ENCODE results near the gene IDE.
"Not testable (repeated sequence)": the region's sequence is repeated elsewhere in the genome, so short reads cannot be mapped to it uniquely, and the experiment has no call there.

The IDE gene

DNA sequence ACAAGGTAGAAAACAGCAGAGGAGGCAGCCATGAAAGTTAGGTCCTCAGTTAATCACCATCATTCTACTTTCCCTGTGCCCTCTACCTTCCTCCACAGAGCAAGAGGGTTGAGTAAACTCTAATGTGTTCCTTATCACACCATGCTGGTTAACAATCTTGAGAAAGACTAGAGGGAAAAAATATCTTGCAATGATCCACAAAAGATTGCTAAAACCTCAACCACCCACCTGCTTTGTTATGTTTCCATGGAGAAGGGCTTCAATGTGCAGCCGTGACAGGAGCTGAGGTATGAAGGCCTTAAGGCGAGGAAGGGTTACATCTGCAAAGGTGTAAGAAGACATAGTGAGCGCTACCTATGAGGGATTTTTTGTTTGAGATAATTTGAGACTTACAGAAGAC, 103.9 kb downstream of the IDE start:
- TF ChIP-seq ZFX (IDR thresholded peaks at IDR 0.05) (no peak), CTCF (conservative IDR thresholded peaks at IDR 0.05) (no peak)
- H3K27ac ChIP-seq: no peak overlapping the region

DNA sequence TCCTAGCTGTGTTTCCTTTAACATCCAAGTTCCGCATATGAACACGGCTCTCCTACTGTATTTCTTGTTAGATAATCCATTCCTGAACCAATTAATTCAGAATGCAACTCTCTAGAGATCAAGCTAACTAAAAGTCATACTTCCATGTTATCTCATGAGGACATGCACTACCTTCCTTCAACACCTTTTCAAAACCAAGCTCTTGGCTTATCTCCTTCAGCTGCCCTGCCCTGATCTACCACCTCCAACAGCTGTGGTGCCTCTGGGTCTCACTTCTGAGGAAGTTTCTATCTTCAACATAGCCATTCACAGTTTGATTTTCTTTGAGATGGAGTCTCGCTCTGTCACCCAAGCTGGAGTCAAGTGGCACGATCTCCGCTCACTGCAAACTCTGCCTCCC, 109.5 kb downstream of the IDE start:
- TF ChIP-seq CTCF (conservative IDR thresholded peaks at IDR 0.05) (no peak), ZFX (IDR thresholded peaks at IDR 0.05) (no peak)
- no peak overlapping the region for H3K27ac ChIP-seq

DNA sequence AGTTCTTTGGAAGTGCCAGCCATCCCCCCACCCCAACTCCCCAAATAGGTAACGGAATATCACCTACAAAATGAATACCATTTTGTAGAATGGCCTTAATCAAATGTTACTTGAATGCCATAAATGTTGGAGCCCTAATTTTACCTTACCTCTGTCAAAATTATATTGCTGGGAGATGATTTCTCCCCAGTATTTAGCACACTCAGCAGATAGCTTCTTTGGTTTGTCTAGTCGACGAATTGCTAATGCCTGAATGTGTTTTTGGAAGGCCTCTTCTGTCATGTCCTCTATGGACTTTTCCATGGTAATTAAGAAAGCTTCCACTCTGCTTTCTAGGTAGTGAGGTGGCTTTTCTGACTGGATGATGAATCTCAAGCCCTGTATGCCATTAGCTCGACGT, 110.3 kb downstream of the IDE start:
- TF ChIP-seq CTCF (conservative IDR thresholded peaks at IDR 0.05) (no peak), ZFX (IDR thresholded peaks at IDR 0.05) (no peak)
- H3K27ac ChIP-seq: no peak overlapping the region

DNA sequence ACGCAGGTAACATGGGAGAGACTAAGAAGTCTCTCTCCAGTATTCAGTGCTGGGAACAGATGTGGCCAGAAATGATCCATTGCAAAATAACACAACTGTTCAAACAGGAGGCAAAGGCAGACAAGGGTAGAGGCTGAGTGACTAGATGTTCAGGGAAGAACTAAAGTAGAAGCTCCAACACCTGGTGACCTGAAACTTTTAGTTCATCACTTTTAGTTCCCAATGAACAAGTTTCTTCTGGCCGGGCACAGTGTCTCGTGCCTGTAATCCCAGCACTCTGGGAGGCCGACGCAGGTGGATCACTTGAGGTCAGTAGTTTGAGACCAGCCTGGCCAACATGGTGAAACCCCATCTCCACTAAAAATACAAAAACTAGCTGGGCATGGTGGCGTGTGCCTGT, 118.9 kb downstream of the IDE start:
- not testable (repeated sequence) for H3K27ac ChIP-seq

DNA sequence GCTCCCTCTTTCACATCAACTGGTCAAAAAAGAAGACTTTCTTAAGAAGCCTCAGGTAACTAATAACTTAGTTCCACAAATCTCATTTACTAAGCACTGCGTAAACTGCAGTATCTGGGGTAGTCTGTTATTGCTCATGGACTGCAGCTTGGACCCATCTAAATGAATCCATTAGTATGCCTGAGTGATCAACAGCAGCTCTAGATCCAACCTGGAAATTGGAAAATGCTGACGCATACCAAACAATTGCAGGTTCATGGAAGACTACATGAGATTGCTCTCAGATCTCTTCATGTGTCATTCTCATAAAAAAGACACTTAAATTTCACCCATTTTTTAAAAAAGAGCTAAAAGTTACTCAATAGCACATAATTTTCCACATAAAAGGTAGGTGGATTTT, 121.6 kb downstream of the IDE start:
- H3K27ac ChIP-seq: no peak overlapping the region
- TF ChIP-seq CTCF (conservative IDR thresholded peaks at IDR 0.05): no peak
- TF ChIP-seq ZFX (IDR thresholded peaks at IDR 0.05): no peak

DNA sequence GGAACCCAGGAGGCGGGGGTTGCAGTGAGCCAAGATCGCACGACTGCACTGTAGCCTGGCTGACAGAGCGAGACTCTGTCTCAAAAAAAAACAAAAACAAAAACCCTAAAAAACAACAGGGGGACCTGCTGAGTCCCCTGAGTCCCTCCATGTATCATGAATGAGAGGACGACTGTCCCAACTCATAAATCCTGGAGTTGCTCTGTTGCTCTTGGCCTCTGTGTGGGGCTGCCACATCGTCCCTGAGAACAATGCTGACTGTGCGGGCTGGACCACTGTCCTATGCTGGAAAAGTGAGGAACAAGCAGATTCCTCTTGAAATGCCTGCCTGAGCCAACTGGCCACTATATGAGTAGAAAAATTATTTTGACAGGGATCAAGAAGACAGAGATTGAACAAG, 122.5 kb downstream of the IDE start:
- no peak for TF ChIP-seq CTCF (conservative IDR thresholded peaks at IDR 0.05)
- TF ChIP-seq ZFX (IDR thresholded peaks at IDR 0.05): no peak

GRCh38 chr10:92450896-92451295, 123.0 kb downstream of the IDE start:
- H3K27ac ChIP-seq: no peak overlapping the region
- no peak for TF ChIP-seq ZFX (IDR thresholded peaks at IDR 0.05)
- no peak for TF ChIP-seq CTCF (conservative IDR thresholded peaks at IDR 0.05)

More for the DNA sequence above, 122.5 kb downstream of the IDE start:
- no peak overlapping the region for H3K27ac ChIP-seq

DNA sequence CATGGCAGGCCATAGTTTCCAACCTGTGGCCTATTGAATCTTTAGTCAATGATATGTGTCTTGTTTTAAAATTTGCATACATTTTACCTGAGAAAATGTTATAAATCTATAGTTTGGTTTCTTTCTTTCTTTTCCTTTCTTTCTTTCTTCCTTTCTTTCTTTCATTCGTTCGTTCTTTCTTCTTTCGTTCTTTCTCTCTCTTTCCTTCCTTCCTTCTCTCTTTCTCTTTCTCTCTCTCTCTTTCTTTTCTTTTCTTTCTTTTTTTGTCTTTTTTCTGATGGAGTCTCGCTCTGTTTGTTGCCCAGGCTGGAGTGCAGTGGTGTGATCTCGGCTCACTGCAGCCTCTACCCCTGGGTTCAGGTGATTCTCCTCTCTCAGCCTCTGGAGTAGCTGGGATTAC, 133.3 kb downstream of the IDE start:
- TF ChIP-seq CTCF (conservative IDR thresholded peaks at IDR 0.05) (no peak), ZFX (IDR thresholded peaks at IDR 0.05) (no peak)

More for the DNA sequence above, 133.3 kb downstream of the IDE start:
- H3K27ac ChIP-seq: no peak overlapping the region
